ENCODE results near the gene WDFY3. TPM values are rescaled to one million over a fixed set of nuclear protein-coding genes. Genes with fewer than 3 reads are reported as not detected.

The WDFY3 gene
- total and polyA plus RNA-seq, 7 donors = 3.2 to 54.2 (median 38.2) TPM

DNA sequence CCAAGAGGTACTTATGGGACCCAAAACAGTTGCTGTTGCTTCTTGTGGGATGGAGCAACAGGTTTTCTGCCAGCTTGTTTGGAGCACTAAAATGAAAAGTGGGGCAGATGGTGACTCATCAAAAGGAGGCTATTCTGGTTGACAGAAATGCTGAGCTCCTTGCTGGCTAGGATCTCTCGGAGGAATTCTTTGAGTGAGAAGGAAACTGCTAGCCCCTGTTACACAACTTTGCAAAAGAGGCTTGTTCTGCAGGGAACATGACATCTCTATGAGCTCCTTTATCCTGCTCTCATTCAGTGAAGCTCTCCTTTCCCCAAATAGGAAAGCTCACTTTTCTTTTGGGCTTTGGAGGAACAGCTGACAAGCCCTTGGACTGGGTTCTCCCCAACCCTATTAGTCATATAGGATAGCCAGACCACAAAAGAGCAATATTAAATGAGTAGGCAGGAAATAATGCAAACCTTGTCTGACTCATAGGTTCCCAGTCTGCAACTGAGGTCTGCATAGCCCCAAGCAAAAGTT lies 275.3 kb downstream of the WDFY3 start:
- Histone ChIP-seq H3K27me3 (ENCODE audit: insufficient read depth in 3 of 3, low read length in 2 of 3) (no peaks in the 10 kb centered on the region), H3K9me3 (no peaks in the 10 kb centered on the region), H3K36me3 (ENCODE audit: insufficient read depth in 1 of 2, low read depth in 1 of 2) (peaks cover 6 to 94% of the 10 kb centered on the region in 2 donors), H3K4me3 (no peak overlapping the region), H3K27ac (peak overlapping the region; percentile 58), H3K4me1 (peaks cover 15% of the 10 kb centered on the region)
- 48 to 88% (median 48%) methylated on average over 1 of the region's 1 CpG for WGBS, 3 donors
- intact Hi-C loops (cut with DNase I) = no loop called here
- DNase-seq (no peak), ATAC-seq (peak; percentile 83 to 93 (median 90))
- TF ChIP-seq, protein P1, sequence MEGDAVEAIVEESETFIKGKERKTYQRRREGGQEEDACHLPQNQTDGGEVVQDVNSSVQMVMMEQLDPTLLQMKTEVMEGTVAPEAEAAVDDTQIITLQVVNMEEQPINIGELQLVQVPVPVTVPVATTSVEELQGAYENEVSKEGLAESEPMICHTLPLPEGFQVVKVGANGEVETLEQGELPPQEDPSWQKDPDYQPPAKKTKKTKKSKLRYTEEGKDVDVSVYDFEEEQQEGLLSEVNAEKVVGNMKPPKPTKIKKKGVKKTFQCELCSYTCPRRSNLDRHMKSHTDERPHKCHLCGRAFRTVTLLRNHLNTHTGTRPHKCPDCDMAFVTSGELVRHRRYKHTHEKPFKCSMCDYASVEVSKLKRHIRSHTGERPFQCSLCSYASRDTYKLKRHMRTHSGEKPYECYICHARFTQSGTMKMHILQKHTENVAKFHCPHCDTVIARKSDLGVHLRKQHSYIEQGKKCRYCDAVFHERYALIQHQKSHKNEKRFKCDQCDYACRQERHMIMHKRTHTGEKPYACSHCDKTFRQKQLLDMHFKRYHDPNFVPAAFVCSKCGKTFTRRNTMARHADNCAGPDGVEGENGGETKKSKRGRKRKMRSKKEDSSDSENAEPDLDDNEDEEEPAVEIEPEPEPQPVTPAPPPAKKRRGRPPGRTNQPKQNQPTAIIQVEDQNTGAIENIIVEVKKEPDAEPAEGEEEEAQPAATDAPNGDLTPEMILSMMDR (IDR thresholded peaks at IDR 0.05) = no peak

DNA sequence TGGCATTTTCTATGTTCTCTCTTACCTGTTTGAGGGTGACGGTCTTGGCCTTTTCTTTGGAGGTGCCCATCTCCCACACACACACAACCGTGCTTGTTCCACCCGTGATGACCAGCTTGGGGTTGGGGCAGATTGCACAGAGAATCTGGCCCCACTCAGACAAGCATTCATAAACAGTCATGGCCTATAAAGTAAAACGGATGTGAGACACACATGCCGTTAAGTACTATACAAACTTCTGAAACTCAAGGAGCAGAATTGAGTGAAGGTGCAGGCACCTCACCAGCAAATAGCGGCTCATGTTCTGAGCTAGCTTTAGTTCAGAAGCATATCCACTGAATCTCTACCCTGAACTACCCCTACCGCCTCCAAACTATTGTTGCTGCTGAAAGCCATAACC lies 276.0 kb downstream of the WDFY3 start:
- Histone ChIP-seq H3K36me3 (ENCODE audit: insufficient read depth in 1 of 2, low read depth in 1 of 2) (peaks cover 6 to 94% of the 10 kb centered on the region in 2 donors), H3K4me3 (no peak overlapping the region), H3K27ac (peak overlapping the region; percentile 58), H3K27me3 (ENCODE audit: insufficient read depth in 3 of 3, low read length in 2 of 3) (no peaks in the 10 kb centered on the region), H3K9me3 (no peaks in the 10 kb centered on the region), H3K4me1 (peaks cover 15% of the 10 kb centered on the region)
- TF ChIP-seq, protein P1 (IDR thresholded peaks at IDR 0.05) = no peak
- no peak for DNase-seq
- intact Hi-C loops (cut with DNase I) = no loop called here
- 93 to 96% (median 96%) methylated on average over 7 of the region's 7 CpGs for WGBS, 3 donors
- no peak for ATAC-seq

DNA sequence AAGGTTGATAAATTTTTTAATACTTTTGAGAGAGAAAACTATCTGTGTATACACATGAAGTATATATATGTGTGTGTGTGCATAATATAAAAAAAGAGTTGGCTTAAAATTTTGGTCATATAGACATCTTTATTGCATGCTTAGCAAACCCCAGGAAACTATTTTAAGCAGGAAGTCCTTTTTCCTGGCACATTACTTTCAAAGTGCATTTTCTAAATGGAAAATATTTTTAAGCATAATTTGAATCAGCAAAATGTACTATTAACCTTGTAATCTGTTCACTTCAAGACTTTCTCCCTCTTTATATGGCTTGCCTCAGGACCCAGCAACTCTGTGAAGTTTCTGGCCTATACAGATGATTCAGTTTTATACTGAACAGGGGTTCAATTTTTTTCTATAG lies 277.3 kb downstream of the WDFY3 start:
- ATAC-seq (no peak), DNase-seq (no peak)
- intact Hi-C loops (cut with DNase I) = no loop called here
- H3K9me3 ChIP-seq = no peaks in the 10 kb centered on the region
- no peak overlapping the region for H3K27ac ChIP-seq
- H3K27me3 ChIP-seq (ENCODE audit: insufficient read depth in 3 of 3, low read length in 2 of 3) = no peaks in the 10 kb centered on the region
- peaks cover 10 to 94% of the 10 kb centered on the region in 2 donors for H3K36me3 ChIP-seq (ENCODE audit: insufficient read depth in 1 of 2, low read depth in 1 of 2)
- H3K4me1 ChIP-seq = peaks cover 15% of the 10 kb centered on the region
- TF ChIP-seq, protein P1 (IDR thresholded peaks at IDR 0.05) = no peak
- no peak overlapping the region for H3K4me3 ChIP-seq

DNA sequence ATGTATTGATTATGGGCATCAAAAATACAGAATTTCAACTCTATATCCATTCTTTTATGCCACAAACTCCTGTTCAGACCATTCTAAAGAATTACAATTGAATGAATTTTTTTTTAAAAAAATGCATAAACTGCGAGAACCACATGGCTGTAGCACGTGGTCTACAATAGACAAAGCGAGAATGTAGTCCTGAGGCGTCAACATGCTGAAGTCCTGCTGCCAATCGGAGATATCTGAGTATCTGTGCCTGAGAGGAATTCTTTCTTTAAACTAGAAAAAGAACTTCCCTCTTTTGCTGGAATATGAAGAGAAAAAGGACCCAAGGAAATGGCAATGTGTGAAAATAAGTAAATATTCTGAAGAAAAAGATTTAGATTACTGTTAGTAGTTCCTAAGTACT lies 277.9 kb downstream of the WDFY3 start:
- ATAC-seq (no peak), DNase-seq (no peak)
- no peaks in the 10 kb centered on the region for H3K27me3 ChIP-seq (ENCODE audit: insufficient read depth in 3 of 3, low read length in 2 of 3)
- TF ChIP-seq, protein P1 (IDR thresholded peaks at IDR 0.05) = no peak
- H3K9me3 ChIP-seq = no peaks in the 10 kb centered on the region
- no peak overlapping the region for H3K4me3 ChIP-seq
- no peak overlapping the region for H3K27ac ChIP-seq
- WGBS, 3 donors = 95 to 98% (median 96%) methylated on average over 5 of the region's 5 CpGs
- H3K4me1 ChIP-seq = peaks cover 15% of the 10 kb centered on the region
- intact Hi-C loops (cut with DNase I) = no loop called here
- H3K36me3 ChIP-seq (ENCODE audit: insufficient read depth in 1 of 2, low read depth in 1 of 2) = peaks cover 12 to 95% of the 10 kb centered on the region in 2 donors

DNA sequence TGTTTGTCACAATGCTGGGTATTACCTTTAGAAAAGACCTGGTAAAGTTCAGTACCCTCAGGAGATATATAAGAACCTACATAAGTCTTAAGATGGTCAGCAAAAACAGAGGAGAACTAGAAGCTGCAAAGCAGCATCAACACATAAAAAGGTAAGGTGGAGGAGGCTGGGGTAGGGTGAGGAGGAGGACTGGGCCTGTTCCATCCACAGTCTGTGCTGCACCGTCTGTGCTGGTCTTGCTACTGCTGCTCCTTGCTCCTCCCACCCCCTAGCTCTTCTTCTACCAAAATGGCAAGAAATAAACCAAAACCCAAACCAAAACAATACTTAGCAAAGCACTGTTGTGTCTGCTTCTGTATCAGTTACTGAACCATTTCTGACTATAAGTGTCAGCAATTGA lies 281.4 kb downstream of the WDFY3 start:
- Histone ChIP-seq H3K36me3 (ENCODE audit: insufficient read depth in 1 of 2, low read depth in 1 of 2) (peaks cover 11 to 95% of the 10 kb centered on the region in 2 donors), H3K9me3 (no peaks in the 10 kb centered on the region), H3K27me3 (ENCODE audit: insufficient read depth in 3 of 3, low read length in 2 of 3) (no peaks in the 10 kb centered on the region), H3K27ac (no peak overlapping the region), H3K4me1 (peaks cover 10% of the 10 kb centered on the region), H3K4me3 (no peak overlapping the region)
- TF ChIP-seq, protein P1 (IDR thresholded peaks at IDR 0.05) = no peak
- intact Hi-C loops (cut with DNase I) = no loop called here
- ATAC-seq = no peak
- DNase-seq = no peak
- WGBS, 3 donors = 71 to 93% (median 76%) methylated on average over 1 of the region's 1 CpG

Measured in psoas muscle (tissue), 8 donors.